ENCODE data around the gene TMPRSS11A. TPM values are rescaled to one million over a fixed set of nuclear protein-coding genes. Genes with fewer than 3 reads are reported as not detected.

TMPRSS11A gene
- total RNA-seq, 2 donors from 2014 or later = not detected

DNA sequence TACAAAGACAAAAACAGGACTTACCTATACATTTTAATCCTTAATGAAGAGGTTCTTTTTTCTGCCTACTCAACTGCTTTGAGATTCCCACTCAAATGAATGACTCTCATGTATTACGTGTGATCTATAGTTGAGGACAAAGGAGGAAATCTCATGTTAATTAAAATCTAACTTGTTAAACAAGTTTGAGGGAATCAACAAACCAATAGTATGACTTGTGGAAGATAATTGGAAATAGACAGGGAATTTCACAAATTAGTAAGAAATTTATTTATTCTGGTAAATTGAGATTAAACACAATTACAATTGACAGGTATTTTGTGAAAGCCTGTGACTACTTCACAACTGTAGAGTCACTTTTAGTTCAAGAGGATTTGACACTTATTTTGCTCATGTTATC, 79.4 kb downstream of the TMPRSS11A start, which contains the start of gene TMPRSS11D:
TSS of gene TMPRSS11D (minus strand) at position 101 of the 400 bp plus-strand sequence. CDS start at position 32, 69 bp downstream.
- ATAC-seq = no peak
- H3K36me3 ChIP-seq (replicated peaks in 1 of 2; ENCODE audit: insufficient read depth in 1 of 2, low read depth in 2 of 2) = no peaks in the 10 kb centered on the region
- H3K9me3 ChIP-seq = no peaks in the 10 kb centered on the region
- no peaks in the 10 kb centered on the region for H3K27me3 ChIP-seq
- intact Hi-C loops (cut with DNase I) = no loop called here
- H3K4me3 ChIP-seq = no peak within 1 kb of the TSS
- no peak for TF ChIP-seq POLR2A (IDR thresholded peaks at IDR 0.05)
- TF ChIP-seq, protein P1, sequence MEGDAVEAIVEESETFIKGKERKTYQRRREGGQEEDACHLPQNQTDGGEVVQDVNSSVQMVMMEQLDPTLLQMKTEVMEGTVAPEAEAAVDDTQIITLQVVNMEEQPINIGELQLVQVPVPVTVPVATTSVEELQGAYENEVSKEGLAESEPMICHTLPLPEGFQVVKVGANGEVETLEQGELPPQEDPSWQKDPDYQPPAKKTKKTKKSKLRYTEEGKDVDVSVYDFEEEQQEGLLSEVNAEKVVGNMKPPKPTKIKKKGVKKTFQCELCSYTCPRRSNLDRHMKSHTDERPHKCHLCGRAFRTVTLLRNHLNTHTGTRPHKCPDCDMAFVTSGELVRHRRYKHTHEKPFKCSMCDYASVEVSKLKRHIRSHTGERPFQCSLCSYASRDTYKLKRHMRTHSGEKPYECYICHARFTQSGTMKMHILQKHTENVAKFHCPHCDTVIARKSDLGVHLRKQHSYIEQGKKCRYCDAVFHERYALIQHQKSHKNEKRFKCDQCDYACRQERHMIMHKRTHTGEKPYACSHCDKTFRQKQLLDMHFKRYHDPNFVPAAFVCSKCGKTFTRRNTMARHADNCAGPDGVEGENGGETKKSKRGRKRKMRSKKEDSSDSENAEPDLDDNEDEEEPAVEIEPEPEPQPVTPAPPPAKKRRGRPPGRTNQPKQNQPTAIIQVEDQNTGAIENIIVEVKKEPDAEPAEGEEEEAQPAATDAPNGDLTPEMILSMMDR (IDR thresholded peaks at IDR 0.05) = no peak
- WGBS, 2 donors = 83 to 84% methylated on average over 1 of the region's 1 CpG
- H3K4me1 ChIP-seq = no peaks in the 10 kb centered on the region
- DNase-seq = no peak
- no peak within 1 kb of the TSS for H3K27ac ChIP-seq

DNA sequence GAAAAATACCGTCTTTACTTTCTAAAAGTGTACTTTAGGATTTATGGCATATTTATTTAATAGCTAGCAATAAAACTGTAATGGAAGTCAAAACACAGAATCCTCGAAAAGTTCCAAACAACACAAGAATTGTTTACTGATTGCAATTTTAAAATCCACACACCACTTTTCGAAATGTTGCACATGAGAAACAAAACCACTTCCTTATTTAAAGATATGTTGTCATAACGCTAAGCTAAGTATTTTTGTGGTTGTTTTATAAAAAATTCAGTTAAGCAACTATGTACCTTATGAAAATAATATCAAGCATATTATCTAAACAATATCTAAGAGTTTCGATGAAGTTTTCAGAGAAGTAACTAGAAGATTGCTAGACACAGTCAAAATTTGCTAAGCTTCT, 79.8 kb downstream of the TMPRSS11A start:
- H3K27me3 ChIP-seq = no peaks in the 10 kb centered on the region
- TF ChIP-seq, protein P1 (IDR thresholded peaks at IDR 0.05) = no peak
- no peaks in the 10 kb centered on the region for H3K4me1 ChIP-seq
- no peak overlapping the region for H3K27ac ChIP-seq
- H3K36me3 ChIP-seq (replicated peaks in 1 of 2; ENCODE audit: insufficient read depth in 1 of 2, low read depth in 2 of 2) = no peaks in the 10 kb centered on the region
- H3K9me3 ChIP-seq = no peaks in the 10 kb centered on the region
- intact Hi-C loops (cut with DNase I) = no loop called here
- H3K4me3 ChIP-seq = no peak overlapping the region
- DNase-seq (no peak), ATAC-seq (no peak)
- 65 to 81% methylated on average over 5 of the region's 5 CpGs for WGBS, 2 donors

DNA sequence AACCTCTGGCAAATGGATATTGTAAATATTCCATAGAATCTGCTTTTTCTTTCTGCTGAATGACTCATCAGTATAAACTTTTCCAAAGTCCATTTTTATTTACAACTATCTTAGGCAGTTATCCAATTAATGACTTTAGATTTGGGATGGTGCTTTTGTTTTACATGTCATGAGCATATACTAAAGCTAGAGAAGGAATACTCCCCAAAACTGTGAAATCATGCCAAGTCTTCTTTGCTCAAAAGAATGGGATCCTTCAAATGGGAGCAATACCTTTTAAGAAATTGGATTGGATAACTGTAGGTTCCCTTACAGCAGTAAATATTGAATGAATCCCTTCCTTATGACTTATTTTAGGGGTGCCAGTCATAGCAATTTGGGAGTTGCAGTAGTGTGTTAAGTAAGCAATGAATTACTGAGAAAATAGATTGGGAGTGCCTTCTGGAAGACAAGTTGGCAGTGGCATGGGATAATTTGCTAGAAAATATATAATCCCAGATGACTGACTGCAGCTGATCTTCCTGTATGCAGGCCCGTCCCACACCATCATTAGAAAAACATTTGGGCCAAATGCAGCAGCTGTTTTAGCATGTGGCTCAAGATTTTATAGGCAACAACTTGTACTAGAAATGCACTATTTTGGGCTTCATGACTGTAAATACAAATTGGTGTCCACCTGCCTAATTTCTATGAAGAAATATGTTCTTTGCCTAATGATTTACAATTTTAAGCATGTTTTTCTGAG, 82.3 kb downstream of the TMPRSS11A start:
- no peak for TF ChIP-seq POLR2A (IDR thresholded peaks at IDR 0.05)
- TF ChIP-seq, protein P1 (IDR thresholded peaks at IDR 0.05) = no peak
- DNase-seq = no peak
- WGBS, 2 donors = 62 to 86% methylated on average over 1 of the region's 1 CpG

DNA sequence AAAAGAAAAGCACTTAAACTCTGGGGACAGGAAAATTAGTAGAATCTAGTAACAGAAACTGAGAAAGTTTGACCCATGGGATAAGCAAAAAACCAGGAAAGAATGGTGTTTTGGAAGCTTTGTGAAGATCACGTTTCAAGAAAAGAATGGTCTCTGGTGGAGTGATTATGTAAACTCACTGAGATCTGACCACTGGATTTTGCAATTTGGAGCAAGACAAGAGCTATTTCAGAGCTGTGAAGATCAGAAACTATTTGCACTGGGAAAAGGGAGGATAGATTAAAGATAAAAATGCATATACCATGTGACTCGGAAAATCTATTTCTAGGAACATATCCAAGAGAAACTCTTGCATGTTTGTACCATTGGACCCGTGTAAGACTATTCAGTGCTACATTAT, 83.8 kb downstream of the TMPRSS11A start:
- Histone ChIP-seq H3K9me3 (no peaks in the 10 kb centered on the region), H3K27me3 (no peaks in the 10 kb centered on the region), H3K4me3 (no peak overlapping the region), H3K4me1 (no peaks in the 10 kb centered on the region), H3K36me3 (replicated peaks in 1 of 2; ENCODE audit: insufficient read depth in 1 of 2, low read depth in 2 of 2) (no peaks in the 10 kb centered on the region), H3K27ac (no peak overlapping the region)
- no peak for TF ChIP-seq POLR2A (IDR thresholded peaks at IDR 0.05)
- TF ChIP-seq, protein P1 (IDR thresholded peaks at IDR 0.05) = no peak
- DNase-seq (no peak), ATAC-seq (no peak)
- 77 to 91% methylated on average over 3 of the region's 3 CpGs for WGBS, 2 donors
- intact Hi-C loops (cut with DNase I) = loop anchor here (5.0 kb wide), 1 partner anchor 293 kb away; no protein-coding TSS in a partner anchor

More for the DNA sequence above, 82.3 kb downstream of the TMPRSS11A start:
- intact Hi-C loops (cut with DNase I) = no loop called here
- Histone ChIP-seq H3K36me3 (replicated peaks in 1 of 2; ENCODE audit: insufficient read depth in 1 of 2, low read depth in 2 of 2) (no peaks in the 10 kb centered on the region), H3K27ac (no peak overlapping the region), H3K4me3 (no peak overlapping the region), H3K9me3 (no peaks in the 10 kb centered on the region), H3K27me3 (no peaks in the 10 kb centered on the region), H3K4me1 (no peaks in the 10 kb centered on the region)
- no peak for ATAC-seq

DNA sequence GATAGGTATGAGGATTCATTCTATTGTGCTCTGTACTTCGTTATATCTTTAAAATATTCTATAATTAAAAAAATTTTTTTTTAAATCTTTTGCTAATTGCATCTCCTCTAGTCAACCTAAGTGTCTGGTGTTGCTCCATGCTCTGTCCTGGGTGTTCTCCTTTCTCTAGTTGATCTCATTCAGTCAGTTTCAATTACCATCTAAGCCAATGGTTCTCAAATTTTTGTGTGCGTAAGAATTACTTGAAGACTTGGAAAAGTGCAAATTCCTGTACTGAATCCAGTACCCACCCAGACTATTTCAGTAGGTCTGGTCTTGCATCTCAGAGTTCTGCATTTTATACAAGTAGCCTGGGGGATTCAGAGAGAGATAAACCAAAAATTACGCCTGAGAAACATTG, 86.2 kb downstream of the TMPRSS11A start:
- TF ChIP-seq POLR2A (IDR thresholded peaks at IDR 0.05) = no peak
- TF ChIP-seq, protein P1 (IDR thresholded peaks at IDR 0.05) = no peak
- Histone ChIP-seq H3K9me3 (no peaks in the 10 kb centered on the region), H3K27ac (no peak overlapping the region), H3K4me1 (no peaks in the 10 kb centered on the region), H3K36me3 (replicated peaks in 1 of 2; ENCODE audit: insufficient read depth in 1 of 2, low read depth in 2 of 2) (no peaks in the 10 kb centered on the region), H3K4me3 (no peak overlapping the region), H3K27me3 (no peaks in the 10 kb centered on the region)
- 74 to 81% methylated on average over 3 of the region's 3 CpGs for WGBS, 2 donors
- ATAC-seq (no peak), DNase-seq (no peak)
- intact Hi-C loops (cut with DNase I) = loop anchor here (5.0 kb wide), 1 partner anchor 295 kb away; no protein-coding TSS in a partner anchor
